Caki2 (cell line): ENCODE results near the gene SNX1. TPM values are rescaled to one million over a fixed set of nuclear protein-coding genes. Genes with fewer than 3 reads are reported as not detected.
"Not testable (repeated sequence)": the region's sequence is repeated elsewhere in the genome, so short reads cannot be mapped to it uniquely, and the experiment has no call there.

ENCODE experiments used
- DNase-seq: peaks from one replicate; pipeline ENCODE4 v3.0.0-alpha.2; 2015; ENCODE audit warnings: low read depth
- in situ Hi-C: cut with HindIII; loops from 2 replicates; pipeline ENCODE4 v1.10.0; 2016; ENCODE audit warnings: low sequenced_read_pairs, low pct_unique_long_range_greater_than_20kb, mixed read lengths
- total RNA-seq: library from RNA; depleted of rRNA; stranded (reverse); fragments of >200 nt; shearing (Covaris generic); gene quantifications from 2 replicates; pipeline ENCODE4 v1.2.3, GENCODE V29; 2014; ENCODE audit warnings: low replicate concordance; rRNA removed

The SNX1 gene
- 91.5 and 92.0 TPM in 2 replicates for total RNA-seq

GRCh38 chr15:64095795-64096667 lies at the start of gene SNX1:
Gene SNX1, plus strand, starts transcription at chr15:64095982. Its CDS starts 32 bp downstream, at chr15:64096014.
- peak; percentile 80 for DNase-seq
- in situ Hi-C loops = no loop called here

GRCh38 chr15:64046421-64047153 lies 49.2 kb upstream of the SNX1 start, which contains the start of gene DAPK2:
Gene DAPK2, minus strand, starts transcription at chr15:64046485. Its CDS starts 6,224 bp downstream, at chr15:64040261.
- peak; percentile 75 for DNase-seq
- in situ Hi-C loops = no loop called here

GRCh38 chr15:64048781-64049460 lies 46.9 kb upstream of the SNX1 start:
- no peak for DNase-seq
- in situ Hi-C loops = no loop called here

GRCh38 chr15:64050281-64051092 lies 45.3 kb upstream of the SNX1 start:
- DNase-seq = no peak
- in situ Hi-C loops = no loop called here

GRCh38 chr15:64051093-64051402 lies 44.7 kb upstream of the SNX1 start:
- in situ Hi-C loops = no loop called here
- no peak for DNase-seq

GRCh38 chr15:64051407-64052259 lies 44.1 kb upstream of the SNX1 start:
- no peak for DNase-seq
- in situ Hi-C loops = no loop called here

- no peak for DNase-seq
- in situ Hi-C loops = no loop called here
Observed at GRCh38 chr15:64052925-64053491, 42.8 kb upstream of the SNX1 start.

- DNase-seq, in situ Hi-C loops: not testable (repeated sequence)
Observed at GRCh38 chr15:64053674-64054073, 42.1 kb upstream of the SNX1 start.

GRCh38 chr15:64058279-64058678 lies 37.5 kb upstream of the SNX1 start:
- in situ Hi-C loops = no loop called here
- DNase-seq = no peak

GRCh38 chr15:64059104-64059503 lies 36.7 kb upstream of the SNX1 start:
- in situ Hi-C loops = not testable (repeated sequence)

GRCh38 chr15:64060716-64061115 lies 35.1 kb upstream of the SNX1 start:
- DNase-seq = no peak
- in situ Hi-C loops = no loop called here

More at GRCh38 chr15:64059104-64059503, 36.7 kb upstream of the SNX1 start:
- not testable (repeated sequence) for DNase-seq

GRCh38 chr15:64066451-64066850 lies 29.3 kb upstream of the SNX1 start:
- DNase-seq = no peak
- in situ Hi-C loops = no loop called here

GRCh38 chr15:64067564-64068030 lies 28.2 kb upstream of the SNX1 start:
- in situ Hi-C loops = no loop called here
- peak; percentile 52 for DNase-seq

- no peak for DNase-seq
- in situ Hi-C loops = no loop called here
Observed at GRCh38 chr15:64068133-64068532, 27.6 kb upstream of the SNX1 start.

- in situ Hi-C loops = no loop called here
- no peak for DNase-seq
Observed at GRCh38 chr15:64070106-64070505, 25.7 kb upstream of the SNX1 start.

- DNase-seq = peak; percentile 78
- in situ Hi-C loops = no loop called here
Observed at GRCh38 chr15:64070965-64071851, 24.6 kb upstream of the SNX1 start.
